GM19468 (cell line): ENCODE data around the gene TBC1D8.
"Not testable (repeated sequence)": the region's sequence is repeated elsewhere in the genome, so short reads cannot be mapped to it uniquely, and the experiment has no call there.

Experiments
- ATAC-seq: cut with Tn5 transposase; IDR thresholded peaks from one replicate; pipeline ENCODE4 v1.9.1; 2021; ENCODE audit warnings: mild to moderate bottlenecking, moderate library complexity, moderate number of reproducible peaks; ENCODE audit not compliant: unreplicated experiment; ENCODE audit errors: extremely low read depth

The TBC1D8 gene

GRCh38 chr2:101081375-101081907 lies 69.7 kb downstream of the TBC1D8 start:
- no peak for ATAC-seq

- ATAC-seq, result no peak
Observed at GRCh38 chr2:101080211-101081068, 70.7 kb downstream of the TBC1D8 start.

DNA sequence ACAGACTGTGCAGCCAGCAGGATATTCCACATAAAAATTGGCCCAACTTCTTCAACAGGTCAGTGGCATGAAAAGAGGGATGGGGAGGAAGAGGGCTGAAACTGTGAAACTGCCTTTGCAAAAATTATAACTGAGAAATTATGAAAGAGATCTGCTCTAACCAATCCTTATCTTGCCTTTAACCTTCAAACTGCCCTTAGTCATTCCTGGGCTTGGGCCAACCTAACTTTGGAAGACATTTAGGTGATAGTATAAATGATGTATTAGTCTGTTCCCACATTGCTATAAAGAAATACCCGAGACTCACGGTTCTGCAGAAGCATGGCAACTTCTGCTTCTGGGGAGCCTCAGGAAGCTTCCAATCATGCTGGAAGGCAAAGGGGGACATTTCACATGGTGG lies 74.6 kb downstream of the TBC1D8 start:
- no peak for ATAC-seq

- ATAC-seq, result no peak
Observed at GRCh38 chr2:101064868-101065549, 86.2 kb downstream of the TBC1D8 start.

DNA sequence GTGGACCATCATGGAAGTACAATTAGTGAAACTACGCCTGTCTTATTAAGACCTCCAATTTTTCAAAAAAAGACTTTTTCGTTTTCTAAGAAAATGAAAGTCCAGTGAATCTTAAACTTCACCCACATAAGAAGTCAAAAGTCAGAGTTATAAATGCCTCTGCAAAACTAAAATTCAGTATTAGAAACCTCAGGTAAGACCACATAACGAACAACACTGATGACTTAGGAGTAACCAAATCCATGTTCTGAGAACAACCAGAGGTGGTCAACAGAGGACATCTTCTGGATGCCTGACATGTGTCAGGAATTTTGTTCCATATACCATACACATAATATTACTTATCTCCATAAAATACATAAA lies 86.7 kb downstream of the TBC1D8 start:
- no peak for ATAC-seq

DNA sequence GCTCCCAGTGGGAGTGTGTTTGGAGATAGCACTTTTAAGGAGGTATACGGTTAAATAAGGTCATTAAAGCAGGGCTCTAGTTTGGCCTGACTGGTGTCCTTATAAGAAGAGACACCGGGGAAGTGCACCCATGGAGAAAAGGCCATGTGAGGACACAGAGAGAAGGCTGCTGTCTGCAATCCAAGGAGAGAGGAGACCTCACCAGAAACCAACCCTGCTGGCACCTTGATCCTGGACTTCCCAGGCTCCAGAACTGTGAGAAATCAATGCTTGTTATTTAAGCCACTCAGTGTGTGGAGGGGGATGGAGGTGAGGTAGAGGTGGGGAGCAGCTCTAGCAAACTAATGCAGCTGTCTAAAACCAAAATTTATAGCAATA lies 87.1 kb downstream of the TBC1D8 start:
- no peak for ATAC-seq

DNA sequence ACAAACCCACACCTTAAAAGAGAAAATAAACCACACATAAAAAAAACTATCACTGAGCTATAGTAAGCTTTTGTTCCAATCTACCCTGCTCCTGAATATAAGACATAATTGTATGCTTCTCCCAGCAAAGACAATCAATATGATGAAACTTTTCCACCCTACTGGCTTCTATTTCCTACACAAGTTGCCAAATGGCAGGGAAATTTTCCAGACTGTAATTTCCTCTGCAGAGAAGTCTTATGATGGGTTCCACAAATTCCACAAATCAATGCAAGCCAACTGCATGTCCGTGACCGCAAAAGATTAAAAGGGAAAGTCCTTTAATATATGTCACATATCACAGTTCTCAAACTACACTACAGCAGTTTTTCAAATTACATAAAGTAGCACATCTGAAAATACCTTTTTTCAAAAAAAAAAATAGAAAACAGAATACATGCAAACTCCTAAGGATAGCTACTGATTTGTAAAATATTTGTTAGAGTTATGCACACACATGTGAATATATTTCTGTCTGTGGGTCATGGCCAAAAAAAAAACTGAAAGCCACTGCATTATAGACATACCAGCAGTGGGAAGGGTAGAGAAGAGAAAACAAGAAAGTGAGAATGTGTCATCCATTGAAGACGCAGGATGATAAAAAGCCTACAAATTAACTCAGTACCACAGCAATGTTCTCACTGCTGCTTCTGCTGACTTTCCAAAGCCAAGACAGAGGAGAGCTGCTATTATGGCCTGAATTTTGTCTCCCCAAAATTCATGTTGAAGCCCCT lies 87.6 kb downstream of the TBC1D8 start:
- no peak for ATAC-seq

- ATAC-seq, result no peak
Observed at GRCh38 chr2:101058386-101058785, 92.8 kb downstream of the TBC1D8 start.

DNA sequence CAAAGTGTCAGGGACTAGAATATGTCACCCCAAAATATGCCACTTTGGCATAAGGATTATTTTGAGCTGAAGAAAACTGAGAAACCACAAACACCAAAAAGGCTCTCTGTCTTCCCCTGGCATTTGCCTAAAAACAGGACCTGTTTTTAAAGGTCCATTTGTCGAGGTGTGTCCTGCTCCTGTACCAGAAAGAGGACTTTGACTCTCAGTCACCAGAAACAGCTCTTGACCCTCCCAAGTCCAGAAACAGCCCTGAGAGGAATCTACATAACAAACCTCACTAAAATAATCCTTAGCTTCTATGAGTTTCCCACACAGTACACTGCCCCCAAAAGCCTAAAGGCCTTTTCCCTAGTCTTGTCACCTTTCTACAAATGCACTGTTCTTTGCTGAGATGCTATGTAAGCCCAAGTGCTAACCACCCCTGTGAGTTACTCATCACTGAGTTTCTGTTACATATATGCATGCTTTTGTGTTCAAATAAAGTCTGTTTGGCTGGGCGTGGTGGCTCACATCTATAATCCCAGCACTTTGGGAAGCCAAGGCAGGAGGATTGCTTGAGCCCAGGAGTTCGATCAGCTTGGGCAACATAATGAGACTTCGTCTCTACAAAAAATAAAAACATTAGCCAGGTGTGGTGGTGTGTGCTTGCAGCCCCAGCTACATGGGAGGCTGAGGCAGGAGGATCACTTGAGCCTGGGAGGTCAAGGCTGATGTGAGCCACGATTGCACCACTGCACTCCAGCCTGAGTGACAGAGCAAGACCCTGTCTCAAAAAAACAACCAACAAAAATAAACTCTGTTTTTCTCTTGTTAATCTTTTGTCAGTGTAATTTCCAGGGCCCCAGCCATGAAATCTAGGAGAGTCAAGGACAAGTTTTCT lies 93.9 kb downstream of the TBC1D8 start:
- no peak for ATAC-seq

DNA sequence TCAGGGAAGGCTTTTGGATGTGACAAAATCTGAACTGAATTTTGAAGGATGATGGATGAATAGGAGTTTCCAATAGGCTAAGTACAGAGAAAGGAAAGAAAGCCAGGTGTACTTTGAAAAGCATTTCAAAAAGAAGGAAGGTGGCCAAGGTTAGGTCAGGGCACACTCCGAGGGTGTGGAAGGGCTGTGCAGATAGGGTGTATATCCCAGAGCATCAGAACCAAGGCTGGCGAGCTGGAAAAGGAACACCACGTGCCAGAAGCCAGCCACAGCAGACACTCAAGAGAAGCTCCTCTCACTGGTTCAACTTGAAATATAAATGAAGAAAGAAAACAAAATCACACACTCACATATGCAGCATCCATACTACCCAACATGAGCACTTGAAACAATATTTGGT lies 98.1 kb downstream of the TBC1D8 start:
- no peak for ATAC-seq

DNA sequence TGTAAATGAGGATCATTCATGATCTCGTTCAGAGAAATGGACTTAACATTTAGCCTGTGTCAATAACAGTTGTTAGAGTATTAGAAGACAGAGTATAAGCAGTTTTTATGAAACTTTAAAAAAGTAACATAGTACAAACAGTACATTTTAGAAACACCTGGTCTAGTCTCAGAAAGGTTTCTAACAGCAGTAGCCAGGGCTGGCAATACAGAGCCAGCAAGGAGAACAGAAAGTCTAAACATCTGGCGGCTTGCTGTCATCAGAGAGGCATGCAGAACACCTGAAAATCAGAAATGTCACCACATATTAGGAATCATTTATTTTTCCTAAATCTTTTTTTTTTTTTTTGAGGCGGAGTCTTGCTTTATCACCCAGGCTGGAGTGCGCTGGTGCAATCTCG lies 99.0 kb downstream of the TBC1D8 start:
- no peak for ATAC-seq

DNA sequence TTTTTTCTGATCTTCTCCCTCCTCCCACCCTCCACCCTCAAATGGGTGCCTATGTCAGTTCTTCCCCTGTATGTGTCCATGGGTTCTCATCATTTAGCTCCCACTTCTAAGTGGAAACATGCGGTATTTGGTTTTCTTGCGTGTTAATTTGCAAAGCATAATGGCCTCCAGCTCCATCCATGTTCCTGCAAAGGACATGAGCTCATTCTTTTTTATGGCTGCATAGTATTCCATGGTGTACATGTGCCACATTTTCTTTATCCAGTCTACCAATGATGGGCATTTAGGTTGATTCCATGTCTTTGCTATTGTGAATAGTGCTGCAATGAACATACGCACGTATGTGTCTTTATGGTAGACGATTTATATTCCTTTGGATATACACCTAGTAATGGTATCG lies 100.3 kb downstream of the TBC1D8 start:
- not testable (repeated sequence) for ATAC-seq

DNA sequence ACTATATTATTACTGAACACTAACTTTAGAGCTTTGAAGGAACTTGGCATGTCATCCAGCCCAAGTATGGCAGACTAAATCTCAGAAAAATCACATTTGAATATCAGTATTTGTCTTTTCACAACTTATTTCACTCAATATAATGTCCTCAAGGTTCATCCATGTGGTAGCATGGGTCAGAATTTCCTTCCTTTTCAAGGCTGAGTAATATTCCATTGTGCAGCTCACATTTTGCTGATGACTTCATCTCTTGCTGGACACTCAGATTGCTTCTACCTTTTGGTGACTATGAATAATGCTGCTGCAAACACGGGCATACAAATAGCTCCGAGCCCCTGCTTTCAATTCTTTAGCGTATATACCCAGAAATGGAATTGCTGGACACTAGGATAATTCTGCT lies 102.4 kb downstream of the TBC1D8 start:
- no peak for ATAC-seq

DNA sequence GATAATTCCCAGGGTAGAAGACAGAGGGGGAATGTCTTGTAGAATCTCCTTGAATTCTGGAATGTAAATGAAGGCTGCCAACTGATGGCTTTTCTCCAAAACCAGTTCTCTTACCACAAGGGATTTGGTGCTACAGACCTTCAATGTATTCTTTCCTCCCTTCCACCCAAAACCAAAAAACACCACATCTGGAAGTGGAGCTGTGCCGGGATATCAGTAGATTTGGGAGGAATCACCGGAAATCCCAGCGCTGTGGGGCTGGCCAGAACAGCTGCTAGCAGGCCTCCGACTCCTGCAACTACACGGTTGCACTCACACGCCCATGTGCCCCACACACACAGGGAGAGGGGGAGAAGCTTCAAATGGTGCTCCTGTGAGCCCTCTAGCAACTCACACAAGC lies 103.4 kb downstream of the TBC1D8 start:
- ATAC-seq, result no peak

GRCh38 chr2:101047075-101047766 lies 104.0 kb downstream of the TBC1D8 start:
- no peak for ATAC-seq

GRCh38 chr2:101045330-101045729 lies 105.9 kb downstream of the TBC1D8 start:
- no peak for ATAC-seq

- no peak for ATAC-seq
Observed at GRCh38 chr2:101041413-101041812, 109.8 kb downstream of the TBC1D8 start.

- ATAC-seq, result no peak
Observed at GRCh38 chr2:101040761-101041160, 110.4 kb downstream of the TBC1D8 start.

DNA sequence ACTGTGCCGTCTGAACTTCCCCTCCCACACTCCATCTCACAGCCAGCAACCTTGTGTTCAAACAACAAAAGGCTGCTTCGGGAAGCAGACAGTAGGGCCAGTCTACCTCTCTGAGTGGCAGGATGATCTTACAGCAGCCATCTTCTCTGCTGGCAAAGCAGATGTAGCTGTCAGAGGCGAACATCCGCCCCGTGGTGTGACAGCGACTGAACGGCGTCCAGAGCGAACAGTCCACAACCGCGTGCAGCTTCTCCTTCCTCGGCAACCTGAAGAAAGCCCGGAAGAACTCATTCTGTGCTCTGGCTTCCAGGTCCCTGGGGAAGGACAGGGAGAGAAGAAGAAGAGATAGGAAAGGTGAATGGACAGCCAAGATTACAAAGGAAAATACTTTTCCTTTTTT lies 111.1 kb downstream of the TBC1D8 start:
- ATAC-seq, result no peak
